ENCODE measurements around the gene CAPN15. TPM values are rescaled to one million over a fixed set of nuclear protein-coding genes. Genes with fewer than 3 reads are reported as not detected.

The CAPN15 gene
- total and polyA plus RNA-seq, 9 of the 15 experiments (the other 6 are each of a cell fraction or from before 2014, with no cell fraction given): 0.62 to 111 (median 14.2) TPM

DNA sequence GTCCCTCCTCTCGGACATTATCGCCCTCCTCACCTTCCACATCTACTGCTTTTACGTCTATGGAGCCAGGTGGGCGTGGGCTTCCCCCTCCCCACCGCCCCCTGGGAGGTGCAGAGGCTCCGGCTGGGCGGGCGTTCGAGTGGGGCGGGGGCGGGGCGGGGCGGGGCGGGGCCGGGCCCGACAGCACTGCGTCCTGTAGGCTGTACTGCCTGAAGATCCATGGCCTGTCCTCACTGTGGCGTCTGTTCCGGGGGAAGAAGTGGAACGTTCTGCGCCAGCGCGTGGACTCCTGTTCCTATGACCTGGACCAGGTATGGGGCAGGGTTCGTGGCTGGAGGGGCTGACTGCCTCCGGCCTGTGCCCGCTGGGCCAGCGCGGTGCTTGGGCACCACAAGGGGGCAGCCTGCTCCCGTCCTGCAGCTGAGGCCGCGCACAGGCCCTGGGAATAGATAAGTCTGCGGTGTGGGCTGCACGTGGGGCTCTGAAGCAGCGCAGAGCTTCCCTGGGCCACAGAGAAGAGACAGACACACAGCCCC is 51.4 kb downstream of the CAPN15 start (continued):
- TF ChIP-seq, protein P1, sequence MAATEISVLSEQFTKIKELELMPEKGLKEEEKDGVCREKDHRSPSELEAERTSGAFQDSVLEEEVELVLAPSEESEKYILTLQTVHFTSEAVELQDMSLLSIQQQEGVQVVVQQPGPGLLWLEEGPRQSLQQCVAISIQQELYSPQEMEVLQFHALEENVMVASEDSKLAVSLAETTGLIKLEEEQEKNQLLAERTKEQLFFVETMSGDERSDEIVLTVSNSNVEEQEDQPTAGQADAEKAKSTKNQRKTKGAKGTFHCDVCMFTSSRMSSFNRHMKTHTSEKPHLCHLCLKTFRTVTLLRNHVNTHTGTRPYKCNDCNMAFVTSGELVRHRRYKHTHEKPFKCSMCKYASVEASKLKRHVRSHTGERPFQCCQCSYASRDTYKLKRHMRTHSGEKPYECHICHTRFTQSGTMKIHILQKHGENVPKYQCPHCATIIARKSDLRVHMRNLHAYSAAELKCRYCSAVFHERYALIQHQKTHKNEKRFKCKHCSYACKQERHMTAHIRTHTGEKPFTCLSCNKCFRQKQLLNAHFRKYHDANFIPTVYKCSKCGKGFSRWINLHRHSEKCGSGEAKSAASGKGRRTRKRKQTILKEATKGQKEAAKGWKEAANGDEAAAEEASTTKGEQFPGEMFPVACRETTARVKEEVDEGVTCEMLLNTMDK (IDR thresholded peaks at IDR 0.05; ENCODE audit: borderline replicate concordance, insufficient read depth, low read depth, low read length, poor library complexity, severe bottlenecking): peak; percentile 90
- no peak for TF ChIP-seq CEBPG (CRISPR knock-in tag; IDR thresholded peaks at IDR 0.05)
- no peak for TF ChIP-seq CEBPG (tag; conservative IDR thresholded peaks at IDR 0.05 in 1 of 2, IDR thresholded peaks at IDR 0.05 in 1 of 2)
- TF ChIP-seq, protein P2, sequence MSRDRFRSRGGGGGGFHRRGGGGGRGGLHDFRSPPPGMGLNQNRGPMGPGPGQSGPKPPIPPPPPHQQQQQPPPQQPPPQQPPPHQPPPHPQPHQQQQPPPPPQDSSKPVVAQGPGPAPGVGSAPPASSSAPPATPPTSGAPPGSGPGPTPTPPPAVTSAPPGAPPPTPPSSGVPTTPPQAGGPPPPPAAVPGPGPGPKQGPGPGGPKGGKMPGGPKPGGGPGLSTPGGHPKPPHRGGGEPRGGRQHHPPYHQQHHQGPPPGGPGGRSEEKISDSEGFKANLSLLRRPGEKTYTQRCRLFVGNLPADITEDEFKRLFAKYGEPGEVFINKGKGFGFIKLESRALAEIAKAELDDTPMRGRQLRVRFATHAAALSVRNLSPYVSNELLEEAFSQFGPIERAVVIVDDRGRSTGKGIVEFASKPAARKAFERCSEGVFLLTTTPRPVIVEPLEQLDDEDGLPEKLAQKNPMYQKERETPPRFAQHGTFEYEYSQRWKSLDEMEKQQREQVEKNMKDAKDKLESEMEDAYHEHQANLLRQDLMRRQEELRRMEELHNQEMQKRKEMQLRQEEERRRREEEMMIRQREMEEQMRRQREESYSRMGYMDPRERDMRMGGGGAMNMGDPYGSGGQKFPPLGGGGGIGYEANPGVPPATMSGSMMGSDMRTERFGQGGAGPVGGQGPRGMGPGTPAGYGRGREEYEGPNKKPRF (IDR thresholded peaks at IDR 0.05; ENCODE audit: low read depth, low read length): no peak
- TF ChIP-seq SP1 (CRISPR knock-in tag; IDR thresholded peaks at IDR 0.05): peak; percentile 92
- no peak for TF ChIP-seq ELF2 (CRISPR knock-in tag; IDR thresholded peaks at IDR 0.05)
- no peak for TF ChIP-seq ZNF695 (CRISPR knock-in tag; IDR thresholded peaks at IDR 0.05)
- no peak for TF ChIP-seq PRMT5 (CRISPR knock-in tag; IDR thresholded peaks at IDR 0.05)
- peak; percentile 89 for TF ChIP-seq FOXP1 (CRISPR knock-in tag; IDR thresholded peaks at IDR 0.05)
- TF ChIP-seq DACH1 (IDR thresholded peaks at IDR 0.05; ENCODE audit: partially characterized antibody): no peak
- TF ChIP-seq, protein P3, sequence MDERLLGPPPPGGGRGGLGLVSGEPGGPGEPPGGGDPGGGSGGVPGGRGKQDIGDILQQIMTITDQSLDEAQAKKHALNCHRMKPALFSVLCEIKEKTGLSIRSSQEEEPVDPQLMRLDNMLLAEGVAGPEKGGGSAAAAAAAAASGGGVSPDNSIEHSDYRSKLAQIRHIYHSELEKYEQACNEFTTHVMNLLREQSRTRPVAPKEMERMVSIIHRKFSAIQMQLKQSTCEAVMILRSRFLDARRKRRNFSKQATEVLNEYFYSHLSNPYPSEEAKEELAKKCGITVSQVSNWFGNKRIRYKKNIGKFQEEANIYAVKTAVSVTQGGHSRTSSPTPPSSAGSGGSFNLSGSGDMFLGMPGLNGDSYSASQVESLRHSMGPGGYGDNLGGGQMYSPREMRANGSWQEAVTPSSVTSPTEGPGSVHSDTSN (CRISPR knock-in tag; IDR thresholded peaks at IDR 0.05; ENCODE audit: low read depth): no peak
- TF ChIP-seq, protein P3 (tag; conservative IDR thresholded peaks at IDR 0.05; ENCODE audit: low read depth): no peak
- 0 out of 2 replicates have a peak, but pooled peaks have one; percentile 57 for TF ChIP-seq ZNF583 (CRISPR knock-in tag; IDR thresholded peaks at IDR 0.05)
- TF ChIP-seq, protein P4, sequence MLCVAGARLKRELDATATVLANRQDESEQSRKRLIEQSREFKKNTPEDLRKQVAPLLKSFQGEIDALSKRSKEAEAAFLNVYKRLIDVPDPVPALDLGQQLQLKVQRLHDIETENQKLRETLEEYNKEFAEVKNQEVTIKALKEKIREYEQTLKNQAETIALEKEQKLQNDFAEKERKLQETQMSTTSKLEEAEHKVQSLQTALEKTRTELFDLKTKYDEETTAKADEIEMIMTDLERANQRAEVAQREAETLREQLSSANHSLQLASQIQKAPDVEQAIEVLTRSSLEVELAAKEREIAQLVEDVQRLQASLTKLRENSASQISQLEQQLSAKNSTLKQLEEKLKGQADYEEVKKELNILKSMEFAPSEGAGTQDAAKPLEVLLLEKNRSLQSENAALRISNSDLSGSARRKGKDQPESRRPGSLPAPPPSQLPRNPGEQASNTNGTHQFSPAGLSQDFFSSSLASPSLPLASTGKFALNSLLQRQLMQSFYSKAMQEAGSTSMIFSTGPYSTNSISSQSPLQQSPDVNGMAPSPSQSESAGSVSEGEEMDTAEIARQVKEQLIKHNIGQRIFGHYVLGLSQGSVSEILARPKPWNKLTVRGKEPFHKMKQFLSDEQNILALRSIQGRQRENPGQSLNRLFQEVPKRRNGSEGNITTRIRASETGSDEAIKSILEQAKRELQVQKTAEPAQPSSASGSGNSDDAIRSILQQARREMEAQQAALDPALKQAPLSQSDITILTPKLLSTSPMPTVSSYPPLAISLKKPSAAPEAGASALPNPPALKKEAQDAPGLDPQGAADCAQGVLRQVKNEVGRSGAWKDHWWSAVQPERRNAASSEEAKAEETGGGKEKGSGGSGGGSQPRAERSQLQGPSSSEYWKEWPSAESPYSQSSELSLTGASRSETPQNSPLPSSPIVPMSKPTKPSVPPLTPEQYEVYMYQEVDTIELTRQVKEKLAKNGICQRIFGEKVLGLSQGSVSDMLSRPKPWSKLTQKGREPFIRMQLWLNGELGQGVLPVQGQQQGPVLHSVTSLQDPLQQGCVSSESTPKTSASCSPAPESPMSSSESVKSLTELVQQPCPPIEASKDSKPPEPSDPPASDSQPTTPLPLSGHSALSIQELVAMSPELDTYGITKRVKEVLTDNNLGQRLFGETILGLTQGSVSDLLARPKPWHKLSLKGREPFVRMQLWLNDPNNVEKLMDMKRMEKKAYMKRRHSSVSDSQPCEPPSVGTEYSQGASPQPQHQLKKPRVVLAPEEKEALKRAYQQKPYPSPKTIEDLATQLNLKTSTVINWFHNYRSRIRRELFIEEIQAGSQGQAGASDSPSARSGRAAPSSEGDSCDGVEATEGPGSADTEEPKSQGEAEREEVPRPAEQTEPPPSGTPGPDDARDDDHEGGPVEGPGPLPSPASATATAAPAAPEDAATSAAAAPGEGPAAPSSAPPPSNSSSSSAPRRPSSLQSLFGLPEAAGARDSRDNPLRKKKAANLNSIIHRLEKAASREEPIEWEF (CRISPR knock-in tag; IDR thresholded peaks at IDR 0.05): no peak

Measured in K562 (cell line).